HUES64 (cell line): ENCODE measurements around the gene MCTP1.

Experiments
- H3K27ac ChIP-seq: 2 replicates; pipeline ENCODE4 v1.7.0; 2013; ENCODE audit warnings: low read depth, low read length, inconsistent platforms
- H3K27me3 ChIP-seq: 2 replicates; pipeline ENCODE4 v1.6.1; 2013; ENCODE audit warnings: mild to moderate bottlenecking, low read length; ENCODE audit not compliant: insufficient read depth
- H3K36me3 ChIP-seq: 2 replicates; pipeline ENCODE4 v1.6.1; 2013; ENCODE audit warnings: mild to moderate bottlenecking, low read length; ENCODE audit not compliant: insufficient read depth
- H3K4me1 ChIP-seq: 2 replicates; pipeline ENCODE4 v1.6.1; 2013; ENCODE audit warnings: mild to moderate bottlenecking, low read length, moderate library complexity; ENCODE audit not compliant: insufficient read depth
- H3K4me3 ChIP-seq: 2 replicates; pipeline ENCODE4 v1.5.1; 2013; ENCODE audit warnings: mild to moderate bottlenecking, low read length, moderate library complexity
- H3K9ac ChIP-seq: 2 replicates; pipeline ENCODE4 v1.6.1; 2013; ENCODE audit warnings: mild to moderate bottlenecking, low read depth, low read length
- H3K9me3 ChIP-seq: 2 replicates; pipeline ENCODE4 v1.6.1; 2013; ENCODE audit warnings: low read depth, low read length; ENCODE audit not compliant: insufficient read depth
- WGBS: fragments of 150-250, 120-280 bp; methylation state at CpG from one replicate; pipeline ENCODE4 v1.1.7; 2013; ENCODE audit warnings: missing lambda C conversion rate; 5-methylcytosine and 5-hydroxymethylcytosine counted together

Gene MCTP1

DNA sequence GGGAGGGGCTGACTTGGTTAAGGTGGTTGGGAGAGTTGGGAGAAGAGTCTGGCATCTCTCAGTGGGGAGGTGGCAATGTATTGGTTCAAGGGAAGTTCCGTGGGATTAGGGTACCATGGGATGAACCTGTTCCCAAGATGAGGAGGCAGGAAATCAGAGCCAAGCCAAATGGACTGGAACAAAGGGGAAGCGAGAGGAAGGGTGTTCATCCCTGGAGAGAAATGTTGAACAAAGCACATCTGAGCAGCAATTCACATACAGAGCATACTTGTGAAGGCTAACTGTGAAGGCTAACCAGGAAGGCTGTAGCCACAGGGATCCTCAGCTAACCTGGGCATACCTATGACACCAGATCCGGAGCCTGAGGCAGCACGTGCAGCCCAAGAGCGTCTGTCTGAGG lies 214.0 kb downstream of the MCTP1 start:
- H3K27ac ChIP-seq: no peak overlapping the region

DNA sequence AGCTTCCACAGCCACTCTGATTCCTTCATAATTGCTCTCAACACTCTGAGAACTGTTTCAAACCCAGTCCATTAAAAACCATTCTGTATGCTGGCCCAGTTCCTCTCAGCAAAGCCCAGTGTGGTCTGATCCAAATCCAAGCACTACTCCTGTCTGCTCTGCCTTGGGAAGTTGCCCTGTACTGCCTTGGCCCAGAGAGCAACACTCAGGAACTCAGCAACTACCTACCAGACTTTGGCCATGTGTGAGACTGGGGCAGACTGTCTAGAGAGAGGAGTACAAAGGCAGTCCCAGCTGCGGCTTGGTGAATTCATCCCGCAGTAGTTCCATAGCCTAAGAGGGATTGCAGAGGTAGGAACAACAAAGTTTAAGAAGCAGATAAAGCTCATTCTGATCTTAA lies 214.4 kb downstream of the MCTP1 start:
- no peaks in the 10 kb centered on the region for H3K27me3 ChIP-seq

More for the DNA sequence above, 214.0 kb downstream of the MCTP1 start:
- Histone ChIP-seq H3K4me1 (no peaks in the 10 kb centered on the region), H3K27me3 (no peaks in the 10 kb centered on the region), H3K36me3 (no peaks in the 10 kb centered on the region), H3K9me3 (no peaks in the 10 kb centered on the region), H3K9ac (no peak overlapping the region), H3K4me3 (no peak overlapping the region)
- 93% methylated on average over 5 of the region's 5 CpGs for WGBS

DNA sequence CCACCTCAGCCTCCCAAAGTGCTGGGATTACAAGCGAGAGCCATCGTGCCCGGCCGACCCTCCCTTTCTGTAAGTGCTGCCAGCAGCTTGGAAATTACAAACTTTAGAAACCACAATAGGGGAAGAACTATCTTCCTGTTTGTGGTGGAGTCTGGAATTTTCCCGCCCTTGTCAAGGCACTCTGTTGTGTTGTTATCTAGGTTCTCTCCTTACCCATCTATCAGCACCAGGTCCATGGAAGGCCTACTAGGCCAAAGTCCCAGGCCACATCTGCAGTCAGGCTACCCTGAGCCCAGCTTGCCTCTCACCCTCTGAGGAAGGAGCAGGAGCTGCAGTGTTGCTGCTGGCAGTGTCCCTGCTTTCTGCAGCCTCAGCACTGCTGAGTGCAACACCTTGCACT lies 214.9 kb downstream of the MCTP1 start:
- no peak overlapping the region for H3K27ac ChIP-seq
- no peak overlapping the region for H3K4me3 ChIP-seq
- H3K9ac ChIP-seq: no peak overlapping the region
- WGBS: 98% methylated on average over 5 of the region's 5 CpGs
- no peaks in the 10 kb centered on the region for H3K9me3 ChIP-seq
- H3K4me1 ChIP-seq: no peaks in the 10 kb centered on the region
- H3K36me3 ChIP-seq: no peaks in the 10 kb centered on the region
- H3K27me3 ChIP-seq: no peaks in the 10 kb centered on the region

More for the DNA sequence above, 214.4 kb downstream of the MCTP1 start:
- no peaks in the 10 kb centered on the region for H3K36me3 ChIP-seq
- 94% methylated on average over 2 of the region's 2 CpGs for WGBS
- no peak overlapping the region for H3K4me3 ChIP-seq
- no peaks in the 10 kb centered on the region for H3K4me1 ChIP-seq
- H3K9me3 ChIP-seq: no peaks in the 10 kb centered on the region
- no peak overlapping the region for H3K9ac ChIP-seq
- H3K27ac ChIP-seq: no peak overlapping the region

DNA sequence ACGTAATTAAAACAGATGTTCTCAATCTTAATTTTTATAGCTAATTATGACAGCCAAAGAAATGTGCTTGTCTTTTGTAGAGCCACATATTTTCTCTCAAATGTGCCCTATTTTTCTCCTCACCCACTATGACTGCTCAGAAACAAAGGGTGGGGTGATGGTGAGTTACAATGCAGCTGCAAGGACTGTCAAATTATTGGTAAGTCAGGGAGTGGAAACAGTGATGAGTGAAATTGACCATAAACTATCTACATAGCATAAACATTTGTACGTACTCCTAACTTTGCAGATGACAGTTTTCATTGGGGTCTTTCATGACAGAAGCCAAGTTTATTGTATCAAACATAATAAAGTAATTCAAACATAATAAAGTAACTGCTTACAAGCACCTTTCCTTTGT lies 215.9 kb downstream of the MCTP1 start:
- H3K27me3 ChIP-seq: no peaks in the 10 kb centered on the region
- H3K4me3 ChIP-seq: no peak overlapping the region
- H3K9ac ChIP-seq: no peak overlapping the region
- H3K4me1 ChIP-seq: no peaks in the 10 kb centered on the region
- H3K36me3 ChIP-seq: no peaks in the 10 kb centered on the region
- H3K27ac ChIP-seq: no peak overlapping the region
- 100% methylated on average over 1 of the region's 2 CpGs for WGBS
- no peaks in the 10 kb centered on the region for H3K9me3 ChIP-seq

DNA sequence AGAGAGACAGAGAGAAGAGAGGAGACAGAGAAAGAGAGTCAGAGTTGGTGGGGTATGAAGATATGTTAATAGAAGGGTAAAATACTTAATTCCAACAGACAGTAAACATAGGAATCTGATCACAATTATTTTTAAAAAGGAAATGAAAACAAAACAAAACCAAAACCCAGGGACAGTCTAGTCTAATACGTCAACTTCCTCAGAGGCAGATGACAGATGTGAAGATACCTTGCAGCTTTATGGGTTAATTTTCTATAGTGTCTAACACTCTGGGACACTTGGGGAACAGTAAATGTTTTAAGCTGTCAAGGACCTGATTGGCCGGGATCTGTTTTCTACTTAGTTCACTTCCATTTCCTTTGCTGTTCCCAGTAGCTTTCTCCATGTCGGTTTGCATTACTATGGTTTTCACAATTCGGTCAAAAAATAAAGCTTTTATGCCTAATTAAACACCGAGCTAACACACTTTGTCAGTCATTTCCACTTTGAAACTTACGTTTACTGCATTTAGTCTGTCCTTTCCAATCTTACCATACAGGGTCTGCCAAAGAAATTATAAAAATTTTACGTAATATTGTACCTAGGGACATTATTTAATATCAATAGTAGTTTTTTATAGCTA lies 216.5 kb downstream of the MCTP1 start:
- Histone ChIP-seq H3K9ac (no peak overlapping the region), H3K27me3 (no peaks in the 10 kb centered on the region), H3K36me3 (no peaks in the 10 kb centered on the region), H3K9me3 (no peaks in the 10 kb centered on the region), H3K4me1 (no peaks in the 10 kb centered on the region), H3K4me3 (no peak overlapping the region), H3K27ac (no peak overlapping the region)
- 92% methylated on average over 6 of the region's 7 CpGs for WGBS

DNA sequence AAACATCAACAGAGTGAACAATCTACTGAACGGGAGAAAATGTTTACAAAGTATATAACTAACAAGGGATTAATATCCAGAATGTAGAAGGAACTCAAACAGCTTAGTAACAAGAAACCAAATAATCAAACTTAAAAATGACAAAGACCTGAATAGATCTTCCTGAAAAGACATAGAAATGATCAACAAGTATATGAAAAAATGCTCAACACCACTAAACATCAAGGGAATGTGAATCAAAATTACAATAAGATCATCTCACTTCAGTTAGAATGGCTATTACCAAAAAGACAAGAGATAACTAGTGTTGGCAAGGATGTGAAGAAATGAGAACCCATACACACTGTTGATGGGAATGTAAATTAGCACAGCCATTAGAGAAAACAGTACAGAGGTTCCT lies 218.8 kb downstream of the MCTP1 start:
- Histone ChIP-seq H3K36me3 (no peaks in the 10 kb centered on the region), H3K4me3 (no peak overlapping the region), H3K4me1 (no peaks in the 10 kb centered on the region), H3K27ac (no peak overlapping the region), H3K9me3 (no peaks in the 10 kb centered on the region), H3K27me3 (no peaks in the 10 kb centered on the region), H3K9ac (no peak overlapping the region)
- WGBS: no CpG with 5 or more reads among the region's 1 CpG

DNA sequence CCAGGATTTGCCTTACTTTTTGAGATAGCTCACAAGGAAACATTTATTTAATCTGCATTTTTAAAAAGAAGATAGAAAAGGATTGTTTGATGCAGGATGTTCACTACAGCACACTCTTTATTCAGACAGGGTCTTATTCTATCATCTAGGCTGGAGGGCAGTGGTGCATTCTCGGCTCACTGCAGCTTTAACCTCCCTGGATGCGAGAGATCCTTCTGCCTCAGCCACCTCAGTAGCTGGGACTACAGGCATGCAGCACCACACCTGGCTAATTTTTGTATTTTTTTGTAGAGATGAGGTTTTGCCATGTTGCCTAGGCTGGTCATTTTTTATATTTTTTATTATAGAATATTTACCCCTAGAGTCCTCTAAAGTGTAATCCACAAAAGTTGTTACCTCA lies 221.4 kb downstream of the MCTP1 start:
- no peaks in the 10 kb centered on the region for H3K9me3 ChIP-seq
- no peaks in the 10 kb centered on the region for H3K4me1 ChIP-seq
- H3K36me3 ChIP-seq: no peaks in the 10 kb centered on the region
- H3K4me3 ChIP-seq: no peak overlapping the region
- no peak overlapping the region for H3K27ac ChIP-seq
- no peak overlapping the region for H3K9ac ChIP-seq
- no peaks in the 10 kb centered on the region for H3K27me3 ChIP-seq
- 82% methylated on average over 2 of the region's 2 CpGs for WGBS

DNA sequence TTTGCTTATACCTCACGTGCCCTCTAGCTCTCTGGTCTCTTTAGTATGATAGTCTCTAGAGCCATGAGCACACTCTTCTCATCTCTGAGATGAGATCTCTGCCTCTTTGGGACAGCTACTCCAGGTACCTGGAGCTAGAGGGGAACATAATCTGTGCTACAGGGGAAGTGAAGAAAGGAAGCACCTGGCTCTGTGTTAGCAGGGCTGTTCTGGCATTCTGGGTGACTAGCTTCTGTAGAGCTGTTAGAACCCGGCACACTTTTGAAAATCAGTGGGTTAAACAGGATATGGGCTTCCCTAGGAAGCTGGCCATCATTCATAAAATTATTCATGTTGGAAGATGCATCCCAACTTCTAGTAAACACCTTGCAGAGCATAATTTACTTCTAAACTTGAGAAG lies 224.8 kb downstream of the MCTP1 start:
- Histone ChIP-seq H3K9ac (no peak overlapping the region), H3K4me3 (no peak overlapping the region), H3K36me3 (no peaks in the 10 kb centered on the region), H3K27ac (no peak overlapping the region), H3K9me3 (no peaks in the 10 kb centered on the region), H3K4me1 (peaks cover 8% of the 10 kb centered on the region), H3K27me3 (no peaks in the 10 kb centered on the region)
- 95% methylated on average over 1 of the region's 2 CpGs for WGBS

DNA sequence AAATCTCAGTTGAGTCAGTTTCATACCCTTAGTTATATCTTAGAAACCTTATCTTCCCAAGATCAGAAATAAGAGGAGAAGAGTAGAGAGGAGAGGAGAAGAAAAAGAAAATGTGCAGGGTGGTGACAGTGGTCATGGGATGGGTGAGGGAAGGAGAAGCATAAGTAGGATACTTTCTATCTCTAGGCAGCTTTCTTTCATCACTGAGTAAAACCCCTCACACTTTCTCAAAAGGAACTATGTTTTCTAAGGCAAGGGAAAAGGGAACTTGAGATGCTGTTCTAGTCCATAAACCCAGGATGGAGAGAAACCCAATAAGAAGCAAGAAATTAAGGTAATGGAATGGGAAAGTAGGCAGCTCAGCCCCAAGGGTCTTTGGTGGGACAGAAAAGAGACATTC lies 225.3 kb downstream of the MCTP1 start:
- Histone ChIP-seq H3K27me3 (no peaks in the 10 kb centered on the region), H3K36me3 (no peaks in the 10 kb centered on the region), H3K9me3 (no peaks in the 10 kb centered on the region), H3K9ac (no peak overlapping the region), H3K27ac (no peak overlapping the region), H3K4me1 (peaks cover 8% of the 10 kb centered on the region), H3K4me3 (no peak overlapping the region)

DNA sequence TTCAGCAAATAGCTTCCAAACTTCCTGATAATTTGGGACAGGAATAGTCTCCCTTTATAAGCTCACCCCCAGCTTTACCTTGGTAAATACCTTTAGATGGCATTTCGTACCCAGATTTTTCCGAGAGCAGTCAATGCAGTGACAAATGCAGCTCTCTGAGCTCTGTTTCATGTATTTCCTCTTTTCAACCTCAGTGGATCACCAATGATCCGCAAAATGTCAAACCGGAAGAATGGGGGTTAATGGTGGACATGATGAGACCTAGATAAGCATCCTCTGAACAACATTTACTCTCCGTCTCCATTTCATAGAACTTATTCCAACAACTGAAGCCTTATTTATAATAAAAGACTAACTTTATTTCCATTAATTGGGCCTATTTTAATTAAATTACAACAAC lies 227.3 kb downstream of the MCTP1 start:
- Histone ChIP-seq H3K9ac (no peak overlapping the region), H3K27ac (no peak overlapping the region), H3K27me3 (no peaks in the 10 kb centered on the region), H3K36me3 (no peaks in the 10 kb centered on the region), H3K9me3 (no peaks in the 10 kb centered on the region), H3K4me1 (peaks cover 12% of the 10 kb centered on the region), H3K4me3 (no peak overlapping the region)
- WGBS: 85% methylated on average over 3 of the region's 5 CpGs

DNA sequence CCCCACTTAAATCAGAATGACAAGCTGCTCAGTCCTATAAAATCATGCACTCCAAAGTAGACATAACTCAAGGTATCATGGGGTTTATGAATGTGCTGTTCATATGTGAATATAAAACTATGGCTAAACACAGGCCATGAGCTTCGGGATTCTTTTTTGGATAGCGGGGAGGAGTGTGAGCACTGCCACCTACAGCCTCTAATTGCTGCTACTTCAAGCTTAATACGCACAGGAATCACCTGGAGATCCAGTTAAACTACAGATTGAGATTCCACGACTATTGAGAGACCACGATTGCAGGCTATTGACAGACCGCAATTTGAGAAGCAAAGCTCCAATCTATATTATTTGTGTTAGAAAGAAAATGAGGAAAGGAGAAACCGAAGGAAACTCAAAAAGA lies 231.6 kb downstream of the MCTP1 start:
- no peak overlapping the region for H3K27ac ChIP-seq
- no peak overlapping the region for H3K4me3 ChIP-seq
- H3K27me3 ChIP-seq: no peaks in the 10 kb centered on the region
- no peak overlapping the region for H3K9ac ChIP-seq
- H3K9me3 ChIP-seq: no peaks in the 10 kb centered on the region
- H3K36me3 ChIP-seq: no peaks in the 10 kb centered on the region
- H3K4me1 ChIP-seq: peaks cover 12% of the 10 kb centered on the region
- 90% methylated on average over 7 of the region's 7 CpGs for WGBS

DNA sequence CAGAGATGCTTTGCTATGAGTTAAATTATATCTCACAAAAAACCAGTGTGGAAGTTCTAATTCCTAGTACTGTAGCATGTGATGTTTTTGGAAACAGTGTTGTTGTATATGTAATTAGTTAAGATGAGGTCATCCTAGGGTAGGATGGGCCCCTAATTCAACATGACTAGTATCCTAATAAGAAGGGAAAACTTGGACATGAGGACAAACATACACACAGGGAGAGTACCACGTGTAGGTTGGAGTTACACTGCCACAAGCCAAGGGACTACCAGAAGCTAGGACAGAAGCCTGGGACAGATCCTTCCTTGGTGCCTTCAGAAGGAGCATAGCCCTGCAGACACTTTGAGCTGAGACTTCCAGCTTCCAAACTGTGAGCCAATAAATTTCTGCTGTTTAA lies 234.2 kb downstream of the MCTP1 start:
- H3K4me1 ChIP-seq: 0 out of 2 replicates have a peak, but pooled peaks cover 4% of the 10 kb centered on the region
- no peak overlapping the region for H3K9ac ChIP-seq
- no peak overlapping the region for H3K27ac ChIP-seq
- H3K27me3 ChIP-seq: no peaks in the 10 kb centered on the region
- no peaks in the 10 kb centered on the region for H3K9me3 ChIP-seq
- no peak overlapping the region for H3K4me3 ChIP-seq
- 90% methylated on average over 1 of the region's 1 CpG for WGBS
- no peaks in the 10 kb centered on the region for H3K36me3 ChIP-seq
